ENCODE measurements around the gene GNL2. TPM values are rescaled to one million over a fixed set of nuclear protein-coding genes. Genes with fewer than 3 reads are reported as not detected.

Gene GNL2
- total and polyA plus RNA-seq, 9 of the 15 experiments (the other 6 are each of a cell fraction or from before 2014, with no cell fraction given): 156 to 371 (median 263) TPM

- TF ChIP-seq ELK1 (CRISPR knock-in tag; IDR thresholded peaks at IDR 0.05) (no peak), TEAD4 (IDR thresholded peaks at IDR 0.05; ENCODE audit: low read length) (no peak; the same call in none of the 2 replicates), TEAD4 (CRISPR knock-in tag; IDR thresholded peaks at IDR 0.05; ENCODE audit: borderline replicate concordance) (no peak), MBD2 (IDR thresholded peaks at IDR 0.05; ENCODE audit: borderline replicate concordance, low read depth) (0 out of 2 replicates have a peak, but pooled peaks have one; percentile 46), RFX5 (IDR thresholded peaks at IDR 0.05; ENCODE audit: low read depth, low read length) (no peak), TCF3 (CRISPR knock-in tag; IDR thresholded peaks at IDR 0.05) (peak; percentile 27; the same call in 1 of the 2 replicates), MITF (IDR thresholded peaks at IDR 0.05) (peak; percentile 36; the same call in 1 of the 2 replicates), NR2C1 (IDR thresholded peaks at IDR 0.05) (no peak), NR2C1 (tag; IDR thresholded peaks at IDR 0.05) (no peak), MTF1 (CRISPR knock-in tag; IDR thresholded peaks at IDR 0.05; ENCODE audit: borderline replicate concordance) (no peak), KDM4B (IDR thresholded peaks at IDR 0.05; ENCODE audit: borderline replicate concordance in 2 of 2, low read depth in 1 of 2) (peak in 1 of 2 experiments; percentile 84; a peak in 1 of 4 replicates), HOXB6 (CRISPR knock-in tag; IDR thresholded peaks at IDR 0.05; ENCODE audit: borderline replicate concordance) (no peak), SETDB1 (IDR thresholded peaks at IDR 0.05; ENCODE audit: low read length) (peak; percentile 36), MAZ (CRISPR knock-in tag; conservative IDR thresholded peaks at IDR 0.05 in 1 of 2, IDR thresholded peaks at IDR 0.05 in 1 of 2) (peak; percentile 73 to 74), ZNF584 (CRISPR knock-in tag; IDR thresholded peaks at IDR 0.05; ENCODE audit: low read depth) (no peak), HDAC2 (IDR thresholded peaks at IDR 0.05) (peak; percentile 98), LARP7 (IDR thresholded peaks at IDR 0.05) (no peak; the same call in 1 of the 2 replicates), MAFK (IDR thresholded peaks at IDR 0.05; ENCODE audit: low read length) (no peak), MIER1 (IDR thresholded peaks at IDR 0.05; ENCODE audit: low read depth) (no peak), NFE2 (IDR thresholded peaks at IDR 0.05; ENCODE audit: low read depth) (peak; percentile 3; the same call in 1 of the 2 replicates), KHSRP (IDR thresholded peaks at IDR 0.05) (no peak), ZNF121 (CRISPR knock-in tag; conservative IDR thresholded peaks at IDR 0.05) (peak; percentile 29; the same call in 1 of the 2 replicates)
- TF ChIP-seq, protein P1, sequence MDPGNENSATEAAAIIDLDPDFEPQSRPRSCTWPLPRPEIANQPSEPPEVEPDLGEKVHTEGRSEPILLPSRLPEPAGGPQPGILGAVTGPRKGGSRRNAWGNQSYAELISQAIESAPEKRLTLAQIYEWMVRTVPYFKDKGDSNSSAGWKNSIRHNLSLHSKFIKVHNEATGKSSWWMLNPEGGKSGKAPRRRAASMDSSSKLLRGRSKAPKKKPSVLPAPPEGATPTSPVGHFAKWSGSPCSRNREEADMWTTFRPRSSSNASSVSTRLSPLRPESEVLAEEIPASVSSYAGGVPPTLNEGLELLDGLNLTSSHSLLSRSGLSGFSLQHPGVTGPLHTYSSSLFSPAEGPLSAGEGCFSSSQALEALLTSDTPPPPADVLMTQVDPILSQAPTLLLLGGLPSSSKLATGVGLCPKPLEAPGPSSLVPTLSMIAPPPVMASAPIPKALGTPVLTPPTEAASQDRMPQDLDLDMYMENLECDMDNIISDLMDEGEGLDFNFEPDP (CRISPR knock-in tag; IDR thresholded peaks at IDR 0.05): no peak; the same call in 1 of the 2 replicates
- TF ChIP-seq, protein P2, sequence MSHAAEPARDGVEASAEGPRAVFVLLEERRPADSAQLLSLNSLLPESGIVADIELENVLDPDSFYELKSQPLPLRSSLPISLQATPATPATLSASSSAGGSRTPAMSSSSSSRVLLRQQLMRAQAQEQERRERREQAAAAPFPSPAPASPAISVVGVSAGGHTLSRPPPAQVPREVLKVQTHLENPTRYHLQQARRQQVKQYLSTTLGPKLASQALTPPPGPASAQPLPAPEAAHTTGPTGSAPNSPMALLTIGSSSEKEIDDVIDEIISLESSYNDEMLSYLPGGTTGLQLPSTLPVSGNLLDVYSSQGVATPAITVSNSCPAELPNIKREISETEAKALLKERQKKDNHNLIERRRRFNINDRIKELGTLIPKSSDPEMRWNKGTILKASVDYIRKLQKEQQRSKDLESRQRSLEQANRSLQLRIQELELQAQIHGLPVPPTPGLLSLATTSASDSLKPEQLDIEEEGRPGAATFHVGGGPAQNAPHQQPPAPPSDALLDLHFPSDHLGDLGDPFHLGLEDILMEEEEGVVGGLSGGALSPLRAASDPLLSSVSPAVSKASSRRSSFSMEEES (CRISPR knock-in tag; IDR thresholded peaks at IDR 0.05): no peak
Observed at GRCh38 chr1:37595440-37596181, at the start of gene GNL2 (continued).
